Activated CD4-positive, alpha-beta T cell treated with anti-CD3 and anti-CD28 coated beads for 36 hours (primary cell): Measurements from ENCODE around the gene ST3GAL4. TPM values are rescaled to one million over a fixed set of nuclear protein-coding genes. Genes with fewer than 3 reads are reported as not detected.

Experiments used
- ATAC-seq: fragments of 200-7000 bp; cut with Tn5 transposase; one replicate; pipeline ENCODE4 v1.10.0; 2021; ENCODE audit warnings: mild to moderate bottlenecking, moderate library complexity
- CTCF ChIA-PET: fragments of 350-600 bp; sonication (Branson Sonifier 250); formaldehyde crosslinking; loops from one replicate; lab custom pipeline; 2021; ENCODE audit warnings: antibody characterized with exemption; lab: Charles Lee
- POLR2A ChIA-PET: fragments of 350-600 bp; sonication (Branson Sonifier 250); formaldehyde crosslinking; loops from one replicate; lab custom pipeline; 2021; ENCODE audit warnings: antibody characterized with exemption, inconsistent platforms; lab: Charles Lee
- DNase-seq: peaks from one replicate; pipeline ENCODE4 v3.0.0-alpha.2; 2020
- H3K27ac Mint-ChIP-seq: one replicate; pipeline ENCODE4 v1.8.0; 2021; ENCODE audit warnings: mixed read lengths
- H3K27me3 Mint-ChIP-seq: one replicate; pipeline ENCODE4 v1.8.0; 2021; ENCODE audit warnings: mixed read lengths
- H3K36me3 Mint-ChIP-seq: one replicate; pipeline ENCODE4 v1.8.0; 2021; ENCODE audit warnings: low read depth, mixed read lengths
- H3K4me1 Mint-ChIP-seq: one replicate; pipeline ENCODE4 v1.8.0; 2021; ENCODE audit warnings: mixed read lengths
- H3K4me3 Mint-ChIP-seq: one replicate; pipeline ENCODE4 v1.8.0; 2021; ENCODE audit warnings: mild to moderate bottlenecking, moderate library complexity, mixed read lengths
- H3K9me3 Mint-ChIP-seq: one replicate; pipeline ENCODE4 v1.8.0; 2021; ENCODE audit warnings: low read depth, mixed read lengths
- intact Hi-C, 2 experiments: fragments of 100-400 bp; cut with DNase I in 1 of 2; cut with micrococcal nuclease in 1 of 2; formaldehyde crosslinking; loops; one replicate each; pipeline versions ENCODE4 v1.14.2 to v1.15.1; 2022 to 2024; cut with DNase I, micrococcal nuclease
- total RNA-seq, 2 experiments: library from RNA; stranded (reverse); gene quantifications; one replicate each; pipeline ENCODE4 v1.2.3, GENCODE V29; 2021

ST3GAL4 gene
- total RNA-seq, 2 experiments from 2014 or later, result 7.5 to 9.1 TPM

GRCh38 chr11:126317432-126317755 lies 38.1 kb upstream of the ST3GAL4 start:
- DNase-seq (no peak), ATAC-seq (no peak)
- intact Hi-C loops, result loop anchor here in 1 of 2 experiments (10.0 kb wide), 1 partner anchor 97 kb away; no protein-coding TSS in a partner anchor
- CTCF ChIA-PET, result interaction anchor here (0.7 to 1.6 kb wide), 4 partner anchors 36 to 192 kb away, joined by 3 to 6 read pairs (median 4); no protein-coding TSS in a partner anchor
- Mint-ChIP-seq H3K27me3 (no peaks in the 10 kb centered on the region), H3K36me3 (peaks cover 27% of the 10 kb centered on the region), H3K4me1 (peaks cover 33% of the 10 kb centered on the region), H3K9me3 (no peaks in the 10 kb centered on the region), H3K27ac (peak overlapping the region; percentile 77), H3K4me3 (peak overlapping the region; percentile 48)
- POLR2A ChIA-PET, result interaction anchor here (1.1 kb wide), 2 partner anchors 36 to 163 kb away, joined by 3 to 4 read pairs; no protein-coding TSS in a partner anchor

- peak; percentile 67 for ATAC-seq
- no peaks in the 10 kb centered on the region for H3K27me3 Mint-ChIP-seq
- peak overlapping the region; percentile 48 for H3K4me3 Mint-ChIP-seq
- DNase-seq, result peak; percentile 57
- H3K4me1 Mint-ChIP-seq, result peaks cover 33% of the 10 kb centered on the region
- no peaks in the 10 kb centered on the region for H3K9me3 Mint-ChIP-seq
- CTCF ChIA-PET, result interaction anchor here (0.7 to 1.8 kb wide), 9 partner anchors 7 to 191 kb away, joined by 3 to 9 read pairs (median 3); no protein-coding TSS in a partner anchor
- intact Hi-C loops, result loop anchor here in 1 of 2 experiments (10.0 kb wide), 1 partner anchor 97 kb away; no protein-coding TSS in a partner anchor
- POLR2A ChIA-PET, result interaction anchor here (1.0 to 1.1 kb wide), 3 partner anchors 35 to 163 kb away, joined by 3 to 4 read pairs (median 4); no protein-coding TSS in a partner anchor
- peaks cover 24% of the 10 kb centered on the region for H3K36me3 Mint-ChIP-seq
- H3K27ac Mint-ChIP-seq, result peak overlapping the region; percentile 77
Measured at GRCh38 chr11:126317756-126318573, 37.5 kb upstream of the ST3GAL4 start.

DNA sequence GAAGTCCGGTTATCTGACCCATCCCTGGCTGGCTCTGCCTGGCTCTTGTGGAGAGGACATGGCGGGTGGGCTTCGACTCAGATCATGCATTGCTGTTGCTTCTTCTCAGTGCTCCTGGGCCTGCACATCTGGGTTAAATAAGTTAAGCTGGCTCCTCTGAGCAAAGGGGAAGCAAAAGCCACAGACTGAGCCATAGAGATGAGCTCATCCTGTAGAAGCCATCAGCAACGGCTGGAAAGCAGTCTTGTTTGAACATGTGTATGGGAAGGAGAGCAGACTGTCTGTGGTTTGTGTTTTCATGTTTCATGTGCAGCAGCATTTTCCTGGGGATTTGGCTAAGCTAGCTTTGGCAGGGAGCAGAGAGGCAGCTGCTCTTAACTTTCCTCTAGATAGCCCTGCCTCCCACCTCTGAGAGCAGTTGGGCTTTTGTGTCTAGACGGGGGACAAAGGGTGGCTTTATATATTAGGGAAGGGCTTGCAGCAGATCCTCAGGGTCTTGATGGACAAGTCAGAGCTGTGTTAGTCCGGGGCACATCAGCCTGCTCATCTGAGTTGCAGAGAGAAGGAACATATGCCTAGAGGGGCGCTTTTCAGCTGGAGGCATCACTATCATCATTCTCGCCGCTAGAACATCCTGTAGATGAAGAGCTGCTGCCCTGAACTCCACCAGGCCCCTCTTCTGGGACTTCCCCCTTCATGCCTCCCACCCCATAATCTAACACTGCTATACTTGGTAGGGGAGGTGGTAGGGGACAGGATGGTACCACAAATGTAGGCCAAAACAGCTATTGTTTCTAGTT lies 36.7 kb upstream of the ST3GAL4 start:
- H3K36me3 Mint-ChIP-seq, result peaks cover 22% of the 10 kb centered on the region
- H3K27me3 Mint-ChIP-seq, result no peaks in the 10 kb centered on the region
- DNase-seq, result peak; percentile 57
- intact Hi-C loops, result loop anchor here in 1 of 2 experiments (10.0 kb wide), 1 partner anchor 96 kb away; no protein-coding TSS in a partner anchor
- no peaks in the 10 kb centered on the region for H3K9me3 Mint-ChIP-seq
- peak; percentile 84 for ATAC-seq
- POLR2A ChIA-PET, result interaction anchor here (1.0 to 1.1 kb wide), 2 partner anchors 35 to 162 kb away, joined by 4 read pairs; no protein-coding TSS in a partner anchor
- H3K27ac Mint-ChIP-seq, result peak overlapping the region; percentile 77
- CTCF ChIA-PET, result interaction anchor here (0.7 to 1.8 kb wide), 7 partner anchors 8 to 123 kb away, joined by 3 to 9 read pairs (median 3); partner anchors contain the start of gene DCPS
- H3K4me3 Mint-ChIP-seq, result peak overlapping the region; percentile 9
- H3K4me1 Mint-ChIP-seq, result peaks cover 33% of the 10 kb centered on the region

- ATAC-seq, result no peak
- H3K27ac Mint-ChIP-seq, result peak overlapping the region; percentile 33
- H3K4me1 Mint-ChIP-seq, result peaks cover 33% of the 10 kb centered on the region
- no peaks in the 10 kb centered on the region for H3K27me3 Mint-ChIP-seq
- H3K36me3 Mint-ChIP-seq, result peaks cover 17% of the 10 kb centered on the region
- ChIA-PET POLR2A (no interaction called here), CTCF (interaction anchor here (0.6 to 1.8 kb wide), 6 partner anchors 9 to 162 kb away, joined by 3 to 9 read pairs (median 3); partner anchors contain the start of gene DCPS)
- H3K9me3 Mint-ChIP-seq, result no peaks in the 10 kb centered on the region
- no peak for DNase-seq
- H3K4me3 Mint-ChIP-seq, result no peak overlapping the region
- intact Hi-C loops, result loop anchor here in 1 of 2 experiments (10.0 kb wide), 1 partner anchor 95 kb away; no protein-coding TSS in a partner anchor
Measured at GRCh38 chr11:126319374-126319740, 36.1 kb upstream of the ST3GAL4 start.

DNA sequence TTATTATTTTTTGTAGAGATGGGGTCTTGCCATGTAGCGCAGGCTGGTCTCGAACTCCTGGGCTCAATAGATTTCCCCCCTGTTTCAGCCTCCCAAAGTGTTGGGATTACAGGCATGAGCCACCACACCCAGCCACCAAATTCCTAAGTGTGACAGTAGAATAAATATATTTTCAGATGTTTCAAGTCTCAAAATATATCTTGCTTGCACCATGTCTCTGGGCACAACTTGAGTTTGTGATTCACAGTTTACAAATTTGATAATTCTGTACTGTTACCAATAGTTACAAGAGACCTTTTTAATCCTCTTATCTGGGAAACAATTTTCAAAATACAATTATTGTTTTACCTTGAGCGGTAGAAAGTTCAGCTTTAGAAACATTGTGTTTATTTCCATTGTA lies 32.5 kb upstream of the ST3GAL4 start:
- no peak overlapping the region for H3K4me3 Mint-ChIP-seq

GRCh38 chr11:126327281-126328000 lies 28.0 kb upstream of the ST3GAL4 start:
- H3K36me3 Mint-ChIP-seq, result peaks cover 4% of the 10 kb centered on the region
- H3K9me3 Mint-ChIP-seq, result no peaks in the 10 kb centered on the region
- H3K4me3 Mint-ChIP-seq, result no peak overlapping the region
- intact Hi-C loops, result no loop called here
- ChIA-PET POLR2A (no interaction called here), CTCF (no interaction called here)
- no peaks in the 10 kb centered on the region for H3K27me3 Mint-ChIP-seq
- ATAC-seq (no peak), DNase-seq (no peak)
- H3K27ac Mint-ChIP-seq, result no peak overlapping the region
- peaks cover 5% of the 10 kb centered on the region for H3K4me1 Mint-ChIP-seq

More for the DNA sequence above, 32.5 kb upstream of the ST3GAL4 start:
- DNase-seq (no peak), ATAC-seq (no peak)
- H3K27me3 Mint-ChIP-seq, result no peaks in the 10 kb centered on the region
- CTCF ChIA-PET, result no interaction called here
- H3K9me3 Mint-ChIP-seq, result no peaks in the 10 kb centered on the region
- peaks cover 19% of the 10 kb centered on the region for H3K4me1 Mint-ChIP-seq
- intact Hi-C loops, result no loop called here
- H3K27ac Mint-ChIP-seq, result no peak overlapping the region
- H3K36me3 Mint-ChIP-seq, result peaks cover 5% of the 10 kb centered on the region
- POLR2A ChIA-PET, result no interaction called here

- POLR2A ChIA-PET, result no interaction called here
- CTCF ChIA-PET, result no interaction called here
Measured at GRCh38 chr11:126328001-126328390, 27.5 kb upstream of the ST3GAL4 start.

DNA sequence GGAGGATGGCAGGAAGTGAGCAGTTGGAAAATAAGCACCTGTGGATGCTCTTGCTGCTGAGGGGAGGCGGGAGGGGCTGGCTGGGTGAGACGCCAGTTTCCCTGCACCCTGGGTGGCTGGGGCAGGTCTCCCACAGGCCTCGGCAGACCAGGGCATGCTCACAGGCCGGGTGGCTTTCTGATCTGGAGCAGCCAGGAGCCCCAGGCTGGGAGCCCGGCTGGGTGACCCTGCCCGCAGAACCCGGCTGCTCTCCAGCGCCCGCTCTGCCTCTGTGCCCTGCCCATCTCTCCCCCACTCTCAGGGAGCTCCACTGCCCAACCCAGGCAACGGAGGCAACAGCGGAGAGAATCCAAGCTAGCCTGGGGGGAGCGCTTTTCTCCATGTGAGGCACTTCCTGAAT lies 27.0 kb upstream of the ST3GAL4 start:
- H3K4me3 Mint-ChIP-seq, result no peak overlapping the region
- ChIA-PET CTCF (interaction anchor here (0.6 kb wide), 1 partner anchor 18 kb away, joined by 3 read pairs; no protein-coding TSS in a partner anchor), POLR2A (no interaction called here)
- DNase-seq (no peak), ATAC-seq (no peak)
- H3K36me3 Mint-ChIP-seq, result peaks cover 8% of the 10 kb centered on the region
- H3K9me3 Mint-ChIP-seq, result no peaks in the 10 kb centered on the region
- H3K27ac Mint-ChIP-seq, result no peak overlapping the region
- intact Hi-C loops, result no loop called here
- peaks cover 8% of the 10 kb centered on the region for H3K4me1 Mint-ChIP-seq
- no peaks in the 10 kb centered on the region for H3K27me3 Mint-ChIP-seq

More at GRCh38 chr11:126328001-126328390, 27.5 kb upstream of the ST3GAL4 start:
- intact Hi-C loops, result no loop called here
- Mint-ChIP-seq H3K36me3 (peaks cover 4% of the 10 kb centered on the region), H3K27me3 (no peaks in the 10 kb centered on the region), H3K27ac (no peak overlapping the region), H3K4me3 (no peak overlapping the region), H3K9me3 (no peaks in the 10 kb centered on the region), H3K4me1 (peaks cover 8% of the 10 kb centered on the region)
- ATAC-seq (no peak), DNase-seq (no peak)

DNA sequence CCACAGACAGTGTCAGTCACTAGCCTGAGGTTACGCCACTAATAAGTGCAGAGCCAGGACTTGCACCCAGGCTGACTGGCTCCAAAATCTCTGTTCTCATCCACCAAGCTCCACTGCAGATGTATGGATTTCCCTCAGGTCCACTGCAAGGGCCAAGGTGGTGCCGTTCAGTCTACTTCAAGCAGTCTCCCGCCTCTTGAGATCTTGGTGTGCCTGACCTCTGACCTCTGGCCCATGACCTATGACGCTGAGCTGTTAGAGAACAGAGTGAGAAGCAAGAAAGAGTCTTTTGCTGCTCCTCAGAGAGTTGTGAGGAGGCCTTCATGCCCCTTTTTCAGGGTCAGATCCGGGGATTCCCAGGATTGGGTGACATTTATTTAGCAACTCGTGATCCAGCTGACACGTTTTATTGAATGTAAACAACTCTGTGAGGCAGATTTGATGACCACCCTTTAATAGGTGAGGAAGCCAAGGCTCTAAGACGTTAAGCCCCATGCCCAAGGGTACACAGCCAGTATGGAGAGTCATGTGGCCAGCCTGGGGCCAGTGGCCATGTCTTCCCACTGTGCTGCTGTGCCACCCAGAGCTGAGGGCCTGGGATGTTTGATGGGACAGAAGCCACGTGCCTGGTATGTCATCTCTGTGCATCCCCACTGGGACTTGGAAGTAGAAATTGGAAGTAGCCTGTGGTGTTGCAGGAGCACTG lies 26.4 kb upstream of the ST3GAL4 start:
- DNase-seq, result no peak
- CTCF ChIA-PET, result interaction anchor here (0.6 to 1.2 kb wide), 2 partner anchors 18 to 21 kb away, joined by 3 to 4 read pairs; no protein-coding TSS in a partner anchor
- Mint-ChIP-seq H3K4me1 (peaks cover 8% of the 10 kb centered on the region), H3K9me3 (no peaks in the 10 kb centered on the region), H3K27ac (no peak overlapping the region), H3K27me3 (no peaks in the 10 kb centered on the region), H3K36me3 (peaks cover 12% of the 10 kb centered on the region), H3K4me3 (no peak overlapping the region)
- intact Hi-C loops, result no loop called here
- ATAC-seq, result no peak
- POLR2A ChIA-PET, result no interaction called here

DNA sequence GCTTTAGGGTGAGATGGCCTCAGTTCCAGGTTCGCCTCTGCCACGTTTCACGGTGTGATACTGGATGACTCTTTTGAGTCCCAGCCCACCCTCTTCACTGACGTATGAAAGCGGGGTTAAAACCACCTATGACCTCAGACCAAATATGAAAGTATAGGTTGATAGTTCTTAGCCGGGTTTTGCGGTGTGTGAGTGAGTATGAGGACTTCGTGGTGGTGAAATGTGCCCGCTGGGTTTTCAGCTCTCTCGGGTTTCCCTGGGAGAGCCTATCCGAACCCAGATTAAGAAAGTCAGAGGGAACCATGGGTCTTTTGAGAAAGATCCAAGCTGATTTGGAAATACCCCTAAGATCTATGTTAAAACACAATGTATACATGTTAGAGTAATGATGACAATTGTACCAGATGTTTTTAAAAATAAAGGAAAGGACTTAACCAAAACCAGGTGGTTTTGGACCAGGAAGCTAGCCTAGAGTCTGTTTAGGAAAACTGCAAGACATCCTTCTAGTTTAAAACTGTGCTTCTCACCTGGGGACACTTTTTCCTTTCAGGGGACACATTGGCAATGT lies 25.8 kb upstream of the ST3GAL4 start:
- DNase-seq (peak; percentile 23), ATAC-seq (peak; percentile 31)
- Mint-ChIP-seq H3K27me3 (no peaks in the 10 kb centered on the region), H3K36me3 (peaks cover 14% of the 10 kb centered on the region), H3K4me1 (peaks cover 8% of the 10 kb centered on the region), H3K4me3 (no peak overlapping the region), H3K9me3 (no peaks in the 10 kb centered on the region), H3K27ac (no peak overlapping the region)
- POLR2A ChIA-PET, result no interaction called here
- intact Hi-C loops, result no loop called here
- CTCF ChIA-PET, result interaction anchor here (0.6 to 1.2 kb wide), 2 partner anchors 21 to 773 kb away, joined by 3 to 4 read pairs; no protein-coding TSS in a partner anchor
